HG02981 (cell line): Measurements from ENCODE around the gene PITPNC1.
"Not testable (repeated sequence)": the region's sequence is repeated elsewhere in the genome, so short reads cannot be mapped to it uniquely, and the experiment has no call there.

Experiments used
- ATAC-seq: cut with Tn5 transposase; IDR thresholded peaks from one replicate; pipeline ENCODE4 v1.9.1; 2021; ENCODE audit warnings: mild to moderate bottlenecking, moderate library complexity; ENCODE audit not compliant: unreplicated experiment

The PITPNC1 gene

DNA sequence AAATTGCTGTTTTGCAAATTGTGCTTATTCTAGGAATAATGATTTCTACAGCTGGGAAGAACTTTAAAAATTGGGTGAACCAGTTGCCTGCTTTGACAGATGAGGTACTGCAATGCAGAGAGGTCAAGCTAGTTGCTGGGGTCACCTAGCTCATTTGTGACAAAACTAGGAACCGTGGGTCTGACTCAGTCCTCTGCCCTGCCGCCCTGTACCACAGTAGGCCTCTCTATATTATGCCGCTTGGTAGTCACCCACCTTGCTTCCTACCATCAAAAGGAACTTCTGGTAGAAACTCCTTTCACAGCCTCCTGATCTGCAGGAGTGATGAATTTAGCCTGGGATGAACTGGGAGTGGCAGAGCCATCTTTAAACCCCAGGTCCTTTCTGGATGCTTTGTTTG lies 105.7 kb downstream of the PITPNC1 start:
- ATAC-seq, result no peak

DNA sequence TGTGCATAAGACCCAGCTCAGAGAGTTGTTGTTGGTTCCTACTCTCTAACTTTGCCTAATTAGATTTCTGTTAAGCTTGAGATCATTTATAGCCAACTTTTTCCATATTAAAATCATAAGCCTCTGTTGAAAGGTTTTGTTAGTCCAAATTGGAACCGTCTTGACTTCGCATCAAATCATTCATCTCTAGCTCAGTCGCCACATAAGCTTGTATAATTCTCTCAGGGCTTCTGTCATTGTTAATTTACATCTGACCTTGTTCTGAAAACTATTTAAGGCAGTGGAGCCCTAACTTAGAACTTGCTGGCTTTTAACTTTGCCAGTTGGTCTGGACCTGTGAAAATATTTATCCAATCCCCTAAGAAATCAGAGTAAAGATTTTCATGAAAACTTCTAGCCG lies 107.2 kb downstream of the PITPNC1 start:
- ATAC-seq, result no peak

DNA sequence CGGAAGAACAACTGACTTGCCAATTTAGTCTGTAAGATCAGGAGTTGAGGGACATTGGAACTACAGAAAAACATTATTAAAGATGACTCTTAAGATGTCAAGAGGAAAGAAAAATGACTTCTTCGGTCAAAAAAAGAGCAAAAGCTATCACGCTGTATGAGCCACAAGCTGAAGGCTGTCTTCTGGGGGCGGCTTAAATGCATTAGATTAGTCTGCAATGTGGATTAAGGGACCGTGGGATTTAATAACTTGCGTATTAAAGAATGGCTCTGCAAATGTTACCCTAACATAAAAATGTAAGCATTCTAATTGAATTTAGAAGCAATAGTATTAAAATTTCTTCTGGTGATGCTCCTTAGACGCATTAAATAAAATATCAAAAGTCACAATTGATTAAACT lies 108.6 kb downstream of the PITPNC1 start:
- no peak for ATAC-seq

DNA sequence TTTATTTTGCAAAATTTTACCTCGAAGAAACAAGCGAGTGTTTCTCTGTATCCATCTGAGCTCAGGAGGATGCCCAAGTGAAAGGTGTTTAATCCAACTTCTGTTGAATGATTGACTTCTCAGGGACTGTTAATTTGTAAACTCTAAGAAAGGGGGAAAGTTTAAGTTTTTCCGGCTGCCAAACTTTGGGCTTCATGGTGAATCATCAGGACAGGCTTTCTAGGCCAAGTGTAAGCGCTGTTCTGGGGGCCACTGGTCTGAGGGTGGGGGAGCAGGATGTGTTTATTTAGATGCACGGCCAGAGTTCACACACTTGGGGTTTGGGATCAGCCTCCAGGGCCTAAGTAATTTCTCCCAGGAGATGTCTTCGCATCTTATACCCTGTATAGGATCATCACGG lies 110.4 kb downstream of the PITPNC1 start:
- no peak for ATAC-seq

DNA sequence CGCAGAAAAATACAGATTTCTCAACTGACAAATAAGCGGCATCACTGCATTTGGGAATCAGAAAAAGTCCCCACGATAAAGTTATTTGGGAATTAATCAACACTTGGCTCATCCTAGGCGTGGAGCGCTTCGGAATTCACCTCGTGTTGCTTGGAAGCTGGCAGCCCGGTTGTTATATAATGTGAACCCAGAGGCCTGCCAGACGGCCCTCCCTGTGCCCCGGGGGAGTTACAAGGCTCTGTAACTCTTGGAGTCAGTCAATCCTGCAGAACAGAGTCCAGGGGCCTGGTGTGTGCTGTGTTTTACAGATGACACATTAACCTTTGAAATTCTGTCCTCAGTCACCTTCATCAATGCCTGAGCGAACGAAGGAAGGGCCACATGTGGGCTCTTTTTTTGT lies 111.1 kb downstream of the PITPNC1 start:
- ATAC-seq, result no peak

DNA sequence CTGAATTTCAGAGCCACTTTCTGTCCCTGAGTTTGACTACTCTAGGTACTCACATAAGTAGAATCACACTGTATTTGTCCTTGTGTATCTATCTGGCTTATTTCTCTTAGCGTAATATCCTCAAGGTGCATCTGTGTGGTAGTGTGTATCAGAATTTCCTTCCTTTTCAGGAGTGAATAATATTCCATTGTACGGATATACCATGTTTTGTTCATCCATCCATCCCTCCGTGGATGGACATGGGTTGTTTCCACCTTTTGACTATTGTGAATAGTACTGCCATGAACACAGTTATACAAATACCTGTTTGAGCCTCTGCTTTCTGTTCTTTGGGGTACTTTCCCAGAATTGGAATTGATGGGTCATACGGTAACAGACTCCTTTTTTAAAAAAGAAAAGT lies 111.7 kb downstream of the PITPNC1 start:
- ATAC-seq, result no peak

DNA sequence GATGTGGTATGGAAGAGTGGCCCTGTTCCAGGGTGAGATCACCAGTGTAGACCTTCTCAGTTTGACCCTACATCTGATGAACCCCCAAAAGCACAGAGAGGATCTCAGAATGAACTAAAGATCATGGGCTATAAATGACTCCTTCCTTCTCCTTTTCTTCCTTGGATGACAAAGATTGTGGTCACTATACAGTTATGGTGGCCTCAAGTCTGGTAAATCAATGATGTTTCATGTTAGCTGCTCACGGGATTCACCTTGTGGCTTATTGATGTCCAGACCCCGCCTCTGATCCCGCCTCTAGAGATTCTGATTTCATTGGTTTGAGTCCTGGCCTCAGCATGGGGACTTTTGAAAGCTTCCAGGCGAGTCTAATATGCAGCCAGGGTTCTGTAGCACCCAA lies 112.2 kb downstream of the PITPNC1 start:
- ATAC-seq, result no peak

DNA sequence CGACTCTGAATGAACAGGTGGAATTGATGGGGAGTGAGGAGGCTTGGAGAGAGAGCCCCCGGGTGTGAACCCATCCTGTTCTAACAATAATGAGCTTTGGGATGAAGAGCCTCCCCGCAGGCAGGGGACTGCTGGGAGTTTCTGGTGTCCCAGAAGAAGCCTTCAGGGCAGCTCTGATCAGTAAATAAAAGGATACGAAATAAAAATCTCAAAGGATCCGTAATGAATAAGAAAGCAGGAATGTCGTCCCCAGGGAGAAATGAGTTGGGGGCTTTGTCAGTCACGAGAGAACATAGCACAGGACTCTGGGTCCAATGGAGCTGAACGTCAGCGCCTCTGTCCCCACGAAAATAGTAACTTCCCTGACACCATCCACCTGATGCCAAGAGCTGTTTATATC lies 113.4 kb downstream of the PITPNC1 start:
- no peak for ATAC-seq

DNA sequence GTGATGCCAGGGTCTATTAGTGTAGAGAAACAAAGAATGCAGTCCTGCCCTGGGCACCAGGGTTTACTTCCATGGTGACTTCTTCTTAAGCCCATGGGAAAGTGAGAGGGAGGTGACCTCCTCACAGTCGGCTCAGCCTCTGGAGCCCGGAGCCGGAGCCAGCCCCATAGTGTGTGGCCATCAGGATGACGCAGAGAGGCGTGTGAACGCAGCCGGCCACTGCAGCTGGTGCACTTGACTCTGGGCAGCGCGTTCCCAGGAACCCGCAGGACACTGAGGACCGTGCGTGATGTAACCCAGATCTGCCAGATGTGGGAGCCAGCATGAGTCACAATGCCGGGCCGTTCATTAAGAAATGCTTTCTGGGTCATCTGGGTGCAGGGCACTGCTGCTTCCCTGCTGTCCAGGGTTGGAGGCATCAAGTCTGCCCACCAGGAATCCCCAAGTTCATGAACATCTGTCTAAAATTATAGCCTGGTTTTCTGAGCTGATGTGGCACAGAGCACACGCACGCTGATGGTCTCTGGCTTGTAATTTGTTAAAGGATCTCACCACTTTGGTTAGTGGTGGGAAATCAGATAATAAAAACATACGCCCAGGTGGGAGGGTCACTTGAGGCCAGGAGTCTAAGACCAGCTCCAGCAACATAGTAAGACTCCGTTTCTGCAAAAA lies 114.1 kb downstream of the PITPNC1 start:
- no peak for ATAC-seq

DNA sequence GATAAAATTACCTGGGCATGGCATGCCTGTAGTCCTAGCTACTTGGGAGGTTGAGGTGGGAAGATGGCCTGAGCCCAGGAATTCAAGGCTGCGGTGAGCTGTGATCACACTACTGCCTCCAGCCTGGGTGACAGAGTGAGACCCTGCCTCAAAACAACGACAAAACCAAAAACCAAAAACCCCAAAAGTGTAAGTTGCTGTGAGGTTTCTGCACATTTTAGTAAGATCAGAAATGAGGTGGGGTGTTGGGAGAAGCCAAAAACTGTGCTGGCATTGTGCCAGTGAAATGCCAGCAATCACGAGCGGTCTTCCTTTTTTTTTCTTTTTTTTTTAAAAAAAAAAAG lies 114.6 kb downstream of the PITPNC1 start:
- ATAC-seq, result no peak

DNA sequence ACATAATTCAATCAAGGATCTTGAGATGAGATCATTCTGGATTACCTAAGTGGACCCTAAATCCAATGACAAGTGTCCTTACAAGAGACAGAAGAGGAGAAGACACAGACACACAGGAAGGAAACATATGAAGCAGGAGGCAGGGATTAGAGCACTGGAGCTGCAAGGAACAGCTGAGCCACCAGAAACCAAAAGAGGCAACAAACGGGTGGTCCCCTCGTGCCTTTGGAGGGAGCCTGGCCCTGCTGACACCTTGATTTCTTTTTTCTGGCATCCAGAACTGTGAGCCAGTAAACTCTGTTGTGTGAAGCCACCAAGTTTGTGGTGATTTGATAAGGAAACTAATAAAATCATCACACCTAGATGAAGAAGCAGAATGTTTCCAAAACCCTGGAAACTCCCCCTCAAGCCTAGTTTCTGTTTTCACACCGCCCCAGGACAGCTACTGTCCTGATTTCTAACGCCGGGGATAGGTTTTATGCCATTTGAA lies 115.2 kb downstream of the PITPNC1 start:
- no peak for ATAC-seq

DNA sequence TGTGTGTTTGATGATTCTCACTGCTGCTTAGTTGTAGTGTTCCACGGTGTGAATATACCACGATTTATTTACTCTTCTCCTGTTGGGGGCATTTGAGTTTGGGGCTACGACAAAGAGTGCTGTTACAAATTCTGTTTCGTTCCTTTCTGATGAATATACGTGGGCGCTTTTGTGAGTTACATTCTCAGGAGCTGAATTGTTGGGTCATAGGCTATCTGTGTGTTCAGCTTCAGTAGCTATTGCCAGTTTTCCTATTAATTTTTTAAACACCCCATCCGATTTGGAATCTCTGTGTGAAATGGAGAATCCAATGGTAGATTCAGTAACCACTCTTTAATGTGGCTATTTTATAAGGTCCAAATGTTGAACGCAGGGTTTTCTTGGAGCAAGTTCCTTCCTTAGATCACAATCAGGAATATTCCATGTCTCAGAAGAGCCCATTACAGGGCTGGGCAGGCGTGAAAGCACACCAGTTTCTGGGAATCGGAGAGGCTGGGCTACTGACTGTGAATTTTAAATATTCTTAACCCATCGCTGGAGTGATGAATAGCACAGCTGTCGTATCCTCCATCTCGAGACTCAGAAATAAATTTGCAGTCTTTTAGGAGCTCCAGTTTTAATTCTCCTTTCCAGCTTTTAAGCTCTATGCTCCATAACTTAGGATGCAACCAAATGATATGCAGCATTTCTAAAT lies 115.9 kb downstream of the PITPNC1 start:
- no peak for ATAC-seq

DNA sequence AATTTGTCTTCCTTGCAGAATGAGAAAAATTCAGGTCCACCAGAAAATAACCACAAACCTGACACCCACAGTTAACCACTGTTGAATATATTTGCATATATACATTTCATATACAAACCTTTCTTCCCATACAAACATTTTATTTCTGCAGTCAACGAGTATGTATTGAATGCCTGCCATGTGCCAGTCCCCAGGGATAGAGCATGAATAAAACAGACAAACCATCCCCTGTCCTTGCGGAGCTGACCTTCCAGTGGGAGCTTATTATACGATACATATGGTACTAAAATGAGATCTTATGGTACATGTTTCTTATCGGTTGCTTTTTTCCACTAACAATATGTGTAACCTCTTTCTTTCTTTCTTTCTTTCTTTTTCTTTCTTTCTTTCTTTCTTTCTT lies 116.7 kb downstream of the PITPNC1 start:
- ATAC-seq, result no peak

DNA sequence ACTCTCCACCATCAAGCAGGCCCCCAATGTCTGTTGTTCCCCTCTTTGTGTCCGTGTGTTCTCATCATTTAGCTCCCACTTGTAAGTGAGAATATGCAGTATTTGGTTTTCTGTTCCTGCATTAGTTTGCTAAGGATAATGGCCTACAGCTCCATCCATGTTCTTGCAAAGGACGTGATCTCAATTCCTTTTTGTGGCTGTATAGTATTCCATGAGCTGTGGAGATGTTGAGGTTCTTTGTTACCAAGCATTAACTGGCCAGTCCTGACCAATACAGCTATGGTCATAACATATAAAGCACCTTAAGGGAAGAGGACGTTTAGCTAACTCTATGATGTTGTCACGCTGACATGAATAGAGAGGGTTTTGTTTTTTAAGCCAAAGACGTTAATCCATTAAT lies 118.5 kb downstream of the PITPNC1 start:
- ATAC-seq, result not testable (repeated sequence)

DNA sequence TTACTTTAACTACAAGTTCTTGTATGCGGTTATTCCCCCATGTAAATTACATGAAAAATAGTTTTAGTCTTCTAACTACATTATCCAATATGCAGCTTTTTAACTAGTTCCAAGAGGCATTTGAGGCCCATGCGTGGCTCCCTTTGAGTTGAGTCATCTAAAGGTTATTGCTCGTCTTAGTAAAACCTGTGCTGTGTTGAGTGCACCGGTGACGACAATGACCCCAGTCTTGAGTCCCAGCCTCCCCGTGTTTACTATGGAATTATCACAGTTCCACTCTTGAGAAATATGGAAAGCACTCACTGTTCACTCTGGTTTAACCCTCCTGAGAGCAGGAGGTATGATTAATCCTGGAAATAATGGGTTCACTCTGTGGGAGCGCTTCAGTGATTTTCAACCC lies 119.2 kb downstream of the PITPNC1 start:
- no peak for ATAC-seq

DNA sequence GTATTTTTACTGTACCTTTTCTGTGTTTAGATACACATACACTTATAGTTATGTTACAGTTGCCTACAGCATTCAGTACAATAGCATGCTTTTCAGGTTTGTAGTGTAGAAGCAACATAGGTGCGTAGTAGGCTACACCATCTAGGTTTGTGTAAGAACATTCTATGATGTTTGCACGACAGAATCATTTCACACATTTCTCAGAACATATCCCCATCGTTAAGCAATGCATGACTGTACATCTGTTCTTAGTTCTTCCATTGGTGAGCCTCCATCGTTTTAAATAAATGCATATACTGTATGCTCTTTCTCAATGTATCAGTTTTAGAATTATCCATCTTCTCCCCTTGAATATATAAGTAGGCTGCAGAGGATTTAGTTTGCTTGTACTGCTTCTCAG lies 122.6 kb downstream of the PITPNC1 start:
- no peak for ATAC-seq

DNA sequence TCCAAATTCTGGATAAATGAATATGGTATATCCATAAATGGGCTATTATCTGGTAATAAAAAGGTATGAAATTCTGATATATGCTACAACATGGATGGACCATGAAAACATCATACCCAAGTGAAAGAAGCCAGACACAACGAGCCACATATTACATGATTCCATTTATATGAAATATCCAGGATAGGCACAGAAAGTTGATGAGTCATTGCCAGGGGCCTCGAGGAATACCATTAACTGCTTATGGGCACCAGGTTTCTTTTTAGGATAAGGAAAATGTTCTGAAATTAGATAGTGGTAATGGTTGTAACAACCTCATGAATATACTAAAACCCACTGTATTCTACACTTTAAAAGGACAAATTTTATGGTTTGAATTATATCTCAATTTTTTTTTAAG lies 123.2 kb downstream of the PITPNC1 start:
- no peak for ATAC-seq

DNA sequence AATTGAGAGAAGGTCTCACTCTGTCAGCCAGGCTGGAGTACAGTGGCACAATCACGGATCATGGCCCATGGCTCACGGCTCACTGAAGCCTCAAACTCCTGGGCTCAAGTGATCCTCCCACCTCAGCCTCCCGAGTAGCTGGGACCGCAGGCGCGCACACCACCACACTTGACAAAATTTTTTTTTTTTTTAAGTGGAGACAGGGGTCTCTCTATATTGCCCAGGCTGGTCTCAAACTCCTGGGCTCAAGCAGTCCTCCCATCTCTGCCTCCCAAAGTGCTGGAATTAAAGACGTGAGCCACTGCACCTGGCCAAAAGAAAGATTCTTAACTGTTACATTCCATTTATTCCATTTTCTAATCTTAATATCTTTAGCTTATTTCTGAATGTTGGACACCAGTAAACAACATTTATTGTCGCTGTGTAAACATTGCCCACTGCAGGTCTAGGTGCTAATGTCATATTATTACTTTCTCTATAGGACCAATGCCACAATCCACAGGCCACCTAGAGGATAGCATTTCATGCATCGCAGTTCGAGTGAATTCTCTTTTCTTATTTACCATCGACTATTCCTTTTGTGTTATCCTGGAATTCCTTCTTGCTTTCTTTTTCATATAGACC lies 123.7 kb downstream of the PITPNC1 start:
- no peak for ATAC-seq

DNA sequence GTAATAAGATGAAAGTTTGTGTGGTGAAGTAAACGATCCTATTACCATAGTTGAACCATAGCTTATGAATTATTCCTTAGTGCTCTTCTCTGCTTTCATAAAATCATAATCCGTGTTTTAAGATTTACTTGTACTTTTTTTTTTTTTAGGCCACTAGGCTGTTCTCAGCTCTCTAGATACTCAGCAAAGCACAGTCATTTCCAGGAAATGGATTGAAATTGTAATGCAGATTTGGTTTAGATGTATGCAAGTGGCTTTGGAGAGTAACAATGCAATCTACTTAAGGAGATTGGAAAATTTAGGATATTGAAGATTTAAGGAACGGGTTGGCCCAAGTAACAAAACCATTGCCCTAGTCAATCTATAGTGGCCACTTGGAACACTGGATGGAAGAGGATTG lies 125.1 kb downstream of the PITPNC1 start:
- ATAC-seq, result no peak

DNA sequence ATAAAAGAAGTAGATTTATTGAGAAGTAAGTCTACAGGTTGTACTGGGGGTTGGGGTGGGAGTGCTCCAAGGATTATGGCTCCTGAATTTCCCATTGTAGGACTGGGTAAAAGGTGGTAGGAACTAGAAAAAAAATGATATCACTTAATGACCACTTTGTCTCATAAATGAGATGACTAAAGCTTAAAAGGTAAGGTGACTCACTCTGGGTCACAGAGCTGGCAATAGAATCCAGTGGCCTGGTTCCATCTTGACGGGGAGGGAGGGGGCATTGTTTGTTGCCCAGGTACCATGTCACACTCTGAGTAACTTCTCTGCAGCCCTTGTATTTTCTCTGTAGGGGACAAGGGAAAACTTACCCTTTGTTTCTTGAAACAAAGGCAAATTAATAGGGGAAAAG lies 126.1 kb downstream of the PITPNC1 start:
- ATAC-seq, result no peak

DNA sequence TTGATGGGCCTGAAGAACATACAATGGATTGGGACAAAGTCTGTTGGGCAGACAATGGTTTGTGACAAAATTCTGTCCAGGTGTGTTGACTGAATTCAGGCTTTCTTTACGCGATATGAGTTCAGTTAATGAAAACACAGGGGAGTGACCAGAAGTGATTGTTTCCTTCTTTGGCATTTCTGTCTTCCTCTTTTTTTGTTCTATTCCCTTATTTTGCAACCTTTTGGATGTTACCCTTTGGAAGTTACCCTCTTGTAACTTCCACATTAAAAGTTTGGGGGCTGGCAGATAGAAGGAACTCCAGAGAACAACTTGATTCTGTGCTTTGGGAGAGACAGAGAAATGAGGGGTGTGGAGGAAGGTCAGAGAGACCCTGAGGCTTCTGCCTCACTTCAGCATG lies 126.7 kb downstream of the PITPNC1 start:
- ATAC-seq, result no peak

DNA sequence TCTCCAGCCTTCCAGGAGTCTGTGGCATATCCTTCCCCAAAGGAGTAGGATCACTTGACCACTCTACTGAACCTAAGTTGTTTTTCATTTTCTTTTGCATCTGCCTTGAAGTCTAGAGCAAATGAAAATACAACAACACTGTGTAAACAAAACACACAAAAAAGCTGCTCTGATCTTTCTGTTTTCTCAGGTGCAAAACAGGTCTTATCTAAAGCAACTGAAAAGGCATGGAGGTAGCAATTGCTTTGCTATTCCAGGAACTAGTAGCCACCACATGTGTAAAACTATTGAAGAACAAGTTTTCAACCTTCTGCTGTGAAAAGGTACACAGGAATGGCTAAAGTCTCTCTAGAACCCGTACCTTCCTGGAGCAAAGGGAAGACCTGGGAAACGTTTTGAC lies 127.1 kb downstream of the PITPNC1 start:
- no peak for ATAC-seq
